ENCODE data around the gene LSS.

GRCh38 chr21:46211786-46212720 lies 16.5 kb downstream of the LSS start:
- TF ChIP-seq EZH2 (IDR thresholded peaks at IDR 0.05; ENCODE audit: borderline replicate concordance, low read length) = no peak
- TF ChIP-seq CTCF (conservative IDR thresholded peaks at IDR 0.05 in 1 of 2, IDR thresholded peaks at IDR 0.05 in 1 of 2; ENCODE audit: extremely low read depth in 1 of 2, insufficient read depth in 1 of 2, low read depth in 1 of 2, low read length in 2 of 2) = no peak
